Stimulated activated CD8-positive, alpha-beta memory T cell treated with anti-CD3 and anti-CD28 coated beads, Interleukin-4, amount 100 ng/mL, for 4 hours (primary cell): ENCODE measurements around the gene FAM9C.

Source experiments
- DNase-seq, 2 donors: peaks; one replicate each; pipeline ENCODE4 v3.0.0-alpha.2; 2020; ENCODE audit warnings: low read depth in 2 of 2, low spot score in 1 of 2

Gene FAM9C

GRCh38 chrX:13008851-13009250, 35.6 kb downstream of the FAM9C start:
- DNase-seq = no peak

DNA sequence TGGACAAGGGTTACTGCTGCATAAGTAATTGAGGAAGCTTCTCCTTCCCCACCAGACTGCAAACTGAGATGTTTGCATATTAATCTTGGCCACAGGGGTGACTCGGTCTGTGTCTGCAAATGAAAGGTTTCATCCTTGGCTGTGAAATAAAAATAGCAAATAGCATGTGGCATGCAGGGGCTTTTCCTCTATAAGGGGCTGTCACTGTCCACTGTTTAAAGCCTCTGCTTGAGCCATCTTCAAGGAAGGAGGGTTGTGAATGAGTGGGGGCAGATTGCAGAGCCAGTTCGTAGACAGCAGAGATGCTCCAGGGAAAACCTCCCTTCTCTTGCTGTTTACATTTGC, 36.3 kb downstream of the FAM9C start:
- DNase-seq = no peak

DNA sequence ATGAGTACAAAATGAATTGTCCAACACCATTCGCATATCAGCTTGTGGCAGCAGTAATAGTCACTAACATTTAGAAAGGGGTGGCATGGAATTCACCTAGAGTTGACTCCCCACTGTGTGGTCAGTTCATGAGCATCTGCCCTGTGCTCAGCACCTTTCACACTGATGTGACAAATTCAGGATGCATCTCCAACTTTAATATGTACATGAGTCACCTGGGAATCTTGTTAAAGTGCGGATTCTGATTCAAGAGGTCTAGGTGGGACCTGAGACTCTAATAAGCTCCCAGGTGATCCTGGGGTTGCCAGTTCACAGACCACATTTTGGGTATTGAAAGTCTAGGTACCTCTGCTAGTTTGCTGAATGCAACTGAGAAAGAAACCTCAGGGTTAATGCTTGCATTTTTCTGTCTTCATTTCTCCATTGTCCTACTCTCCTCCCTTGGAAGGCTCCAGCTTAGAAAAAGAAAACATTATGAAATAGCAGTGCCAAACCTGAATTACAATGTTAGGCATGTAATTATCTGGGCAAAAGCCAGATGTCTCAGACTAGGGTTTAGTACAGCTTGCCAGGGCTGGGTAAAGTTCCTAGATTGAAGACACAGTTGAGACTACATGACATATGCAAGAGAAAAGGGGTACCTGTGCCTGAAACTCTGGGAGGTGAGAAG, 36.8 kb downstream of the FAM9C start:
- no peak for DNase-seq

DNA sequence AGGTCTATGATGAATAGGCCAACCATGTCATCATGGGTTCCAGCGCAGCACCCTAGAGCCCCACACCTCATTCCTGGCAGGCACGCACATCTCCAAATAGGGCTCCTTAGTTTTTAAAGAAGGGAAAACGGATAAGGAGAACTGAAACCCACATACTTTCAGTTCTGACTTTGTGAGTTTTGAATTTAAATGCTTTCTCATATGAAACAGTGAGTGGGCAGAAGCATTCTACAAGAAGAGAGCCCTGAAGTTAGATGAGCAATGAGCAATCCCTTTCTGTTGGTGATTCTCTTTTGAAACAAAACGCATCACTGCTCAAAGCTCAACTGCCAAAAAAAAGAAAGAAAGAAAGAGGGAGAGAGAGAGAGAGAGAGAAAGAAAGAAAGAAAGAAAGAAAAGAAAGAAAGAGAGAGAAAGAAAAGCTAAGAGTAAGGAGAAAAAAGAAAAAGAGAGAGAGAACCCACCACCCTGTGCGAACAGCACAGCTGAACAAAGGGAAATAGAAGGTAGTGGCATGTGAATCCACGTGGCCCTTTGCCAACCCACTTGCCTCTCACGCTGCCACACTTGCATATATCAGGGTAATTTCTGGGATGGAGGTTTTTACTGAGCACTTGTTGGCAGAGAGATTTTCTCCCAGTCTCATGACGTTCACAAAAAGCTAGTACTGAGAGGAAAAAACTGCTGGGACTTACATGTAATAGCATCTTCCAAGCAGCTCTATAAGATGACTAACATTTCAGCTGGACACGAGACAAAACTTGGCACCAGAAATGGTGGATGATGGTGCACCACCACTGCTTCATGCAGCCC, 38.6 kb downstream of the FAM9C start:
- no peak for DNase-seq

DNA sequence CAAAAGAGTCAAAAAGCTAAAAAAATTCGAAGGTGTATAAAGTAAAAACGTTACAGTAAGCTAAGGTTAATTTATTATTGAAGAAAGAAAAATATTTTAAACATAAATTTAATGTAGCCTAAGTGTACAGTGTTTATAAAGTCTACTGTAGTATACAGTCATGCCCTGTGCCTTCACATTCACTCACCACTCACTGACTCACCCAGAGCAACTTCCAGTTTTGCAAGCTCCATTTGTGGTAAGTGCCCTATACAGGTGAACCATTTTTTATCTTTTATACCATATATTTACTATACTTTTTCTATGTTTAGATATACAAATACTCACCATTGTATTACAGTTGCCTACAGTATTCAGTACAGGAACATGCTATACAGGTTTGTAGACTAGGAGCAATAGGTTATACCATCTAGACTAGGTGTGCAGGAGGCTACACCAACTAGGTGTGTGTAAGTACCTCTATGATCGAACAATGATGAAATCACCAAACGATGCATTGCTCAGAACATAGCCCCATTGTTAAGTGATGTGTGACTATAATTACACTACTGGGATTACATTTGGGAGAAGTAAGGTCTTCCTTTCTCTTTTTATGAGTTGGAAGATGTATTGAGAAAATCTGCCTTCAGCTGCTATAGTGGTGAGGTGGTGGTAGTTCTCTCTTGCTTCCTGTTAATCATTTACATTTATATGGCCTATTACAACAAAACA, 42.3 kb downstream of the FAM9C start:
- DNase-seq = no peak

DNA sequence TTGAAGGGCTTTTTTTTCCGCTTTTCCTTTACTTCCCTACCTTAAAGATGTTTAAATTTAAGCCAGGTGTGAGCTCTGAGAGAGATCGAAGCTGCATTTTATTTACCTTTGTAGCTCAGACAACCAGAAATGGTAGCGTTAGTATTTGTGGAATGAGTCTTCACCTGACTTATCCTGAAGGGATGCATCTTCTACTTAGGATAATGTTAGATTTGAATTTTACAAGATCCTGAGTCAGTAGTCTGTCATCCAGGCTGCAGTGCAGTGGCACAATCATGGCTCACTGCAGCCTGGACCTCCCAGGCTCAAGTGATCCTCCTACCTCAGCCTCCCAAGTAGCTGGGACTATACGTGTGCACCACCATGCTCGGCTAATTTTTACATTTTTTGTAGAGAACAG, 43.3 kb downstream of the FAM9C start:
- no peak for DNase-seq

DNA sequence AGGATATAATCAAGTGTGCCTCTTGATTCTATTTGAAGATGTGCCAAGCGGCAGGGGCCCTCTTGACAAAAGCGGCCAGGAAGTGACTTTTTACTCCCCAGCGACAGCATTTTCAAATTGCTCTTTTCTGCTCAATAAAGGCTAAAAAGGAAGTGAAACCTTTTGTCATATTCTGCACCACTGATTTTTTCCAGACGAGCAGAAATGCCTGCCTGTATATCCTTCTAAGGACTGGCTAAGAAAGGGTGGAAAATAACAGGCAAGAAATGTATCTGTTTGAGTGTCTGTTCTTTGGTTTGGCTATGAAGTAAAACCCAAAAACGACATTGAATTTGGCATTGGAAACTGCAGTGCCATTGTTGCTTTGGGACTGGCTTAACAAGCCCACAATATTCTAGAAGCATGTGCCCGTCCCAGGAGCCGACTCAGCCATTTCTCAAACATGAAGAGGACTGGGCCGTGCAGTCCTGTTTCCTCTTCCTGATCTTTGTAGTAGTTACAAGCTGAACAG, 44.1 kb downstream of the FAM9C start:
- DNase-seq = no peak

DNA sequence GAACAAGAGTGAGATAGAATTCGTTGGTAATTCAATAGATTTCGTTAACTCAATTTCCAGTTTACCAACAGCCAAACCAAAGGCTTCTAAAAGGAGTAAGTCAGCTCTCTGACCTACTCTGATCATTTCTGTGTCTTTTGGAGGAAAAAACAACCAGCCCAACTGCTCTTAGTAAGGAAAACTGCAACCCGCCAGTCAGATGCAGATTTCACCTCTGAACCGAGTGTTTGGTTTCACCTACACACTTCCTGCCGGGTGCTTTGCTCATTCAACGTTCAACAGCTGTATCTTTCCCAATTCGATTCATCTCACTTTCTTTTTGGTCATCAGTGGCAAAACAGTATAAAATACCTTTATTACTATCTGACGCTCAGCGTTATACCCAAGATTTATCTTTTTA, 45.0 kb downstream of the FAM9C start:
- DNase-seq = no peak

- no peak for DNase-seq
Observed at GRCh38 chrX:12997906-12998687, 46.3 kb downstream of the FAM9C start.

DNA sequence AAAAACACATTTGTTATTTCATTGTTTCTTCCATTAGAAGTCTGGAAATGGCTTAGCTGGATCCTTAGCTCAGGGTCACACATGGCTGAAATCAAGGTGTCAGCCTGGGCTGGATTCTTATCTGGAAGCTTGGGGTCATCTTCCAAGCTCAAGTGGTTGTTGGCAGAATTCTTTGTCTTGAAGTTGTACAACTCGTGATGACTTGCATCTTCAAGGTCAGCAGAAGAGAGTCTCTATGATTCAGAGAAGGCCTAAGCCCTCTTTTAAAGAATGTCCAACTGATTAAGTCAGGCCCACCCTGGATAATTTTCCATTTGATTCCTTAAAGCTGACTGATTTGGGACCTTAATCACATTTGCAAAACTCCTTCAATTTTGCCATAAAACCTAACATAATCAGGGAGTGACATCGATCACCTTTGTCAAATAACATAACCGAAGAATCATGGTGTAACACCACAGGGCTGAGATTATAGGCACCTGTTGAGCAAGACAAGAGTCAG, 47.4 kb downstream of the FAM9C start:
- DNase-seq = no peak

DNA sequence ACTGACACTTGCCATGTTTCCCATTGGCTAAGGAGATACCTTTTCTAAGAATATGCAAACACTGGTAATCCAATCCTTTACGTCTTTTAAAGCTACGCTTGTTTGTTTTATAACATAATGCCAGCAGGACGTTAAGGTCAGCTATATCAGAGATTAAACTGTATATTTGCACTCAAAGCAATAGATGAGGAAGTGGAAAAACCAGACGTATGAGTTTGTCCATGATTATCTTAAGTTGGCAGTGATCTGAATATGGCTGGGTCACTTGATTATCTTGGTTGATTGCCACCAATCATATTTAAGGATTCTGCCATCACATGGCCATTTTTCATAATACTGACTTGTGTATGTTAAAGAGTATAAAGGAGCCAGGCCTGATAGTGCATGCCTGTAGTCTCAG, 50.1 kb downstream of the FAM9C start:
- no peak for DNase-seq

GRCh38 chrX:12993826-12994225, 50.6 kb downstream of the FAM9C start:
- DNase-seq = no peak

GRCh38 chrX:12992544-12993118, 51.8 kb downstream of the FAM9C start:
- no peak for DNase-seq

DNA sequence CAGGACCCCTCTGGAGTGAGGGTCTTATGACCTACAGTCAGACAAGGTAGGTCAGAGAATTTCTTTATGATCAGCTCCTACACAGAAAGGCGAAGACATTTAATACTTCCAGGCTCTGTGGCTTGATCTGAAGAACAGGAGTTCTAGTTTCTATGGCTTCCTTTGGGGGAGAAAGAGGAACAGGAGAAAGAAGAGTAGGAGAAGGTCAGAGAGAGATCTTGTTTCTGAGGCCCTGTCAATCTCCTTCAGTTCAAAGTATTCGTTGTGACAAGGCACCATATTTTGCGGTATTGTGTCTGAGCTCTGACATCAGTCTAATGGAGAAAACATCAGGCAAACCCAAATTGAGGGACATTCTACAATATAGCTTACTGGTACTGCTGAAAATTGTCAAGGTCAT, 52.8 kb downstream of the FAM9C start:
- no peak for DNase-seq

- DNase-seq = no peak
Observed at GRCh38 chrX:12989461-12989860, 55.0 kb downstream of the FAM9C start.

DNA sequence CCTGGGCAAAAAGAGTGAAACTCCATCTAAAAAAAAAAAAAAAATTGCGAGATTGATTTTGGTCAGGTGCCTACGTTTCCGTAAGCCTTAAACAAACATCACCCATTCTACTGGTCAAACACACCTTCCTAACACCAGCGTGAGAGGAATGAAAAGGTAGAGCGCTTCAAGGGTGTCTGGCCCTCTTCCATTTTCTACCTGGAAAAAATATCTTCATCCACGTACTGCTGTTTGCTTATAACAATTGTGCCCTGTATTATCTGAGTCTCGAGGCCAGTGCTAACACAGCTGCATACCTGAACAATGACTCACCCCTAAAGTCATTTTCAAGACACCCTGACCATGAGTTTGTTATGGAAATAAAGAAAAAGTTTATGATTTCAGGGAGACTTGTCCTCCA, 55.6 kb downstream of the FAM9C start:
- DNase-seq = no peak

DNA sequence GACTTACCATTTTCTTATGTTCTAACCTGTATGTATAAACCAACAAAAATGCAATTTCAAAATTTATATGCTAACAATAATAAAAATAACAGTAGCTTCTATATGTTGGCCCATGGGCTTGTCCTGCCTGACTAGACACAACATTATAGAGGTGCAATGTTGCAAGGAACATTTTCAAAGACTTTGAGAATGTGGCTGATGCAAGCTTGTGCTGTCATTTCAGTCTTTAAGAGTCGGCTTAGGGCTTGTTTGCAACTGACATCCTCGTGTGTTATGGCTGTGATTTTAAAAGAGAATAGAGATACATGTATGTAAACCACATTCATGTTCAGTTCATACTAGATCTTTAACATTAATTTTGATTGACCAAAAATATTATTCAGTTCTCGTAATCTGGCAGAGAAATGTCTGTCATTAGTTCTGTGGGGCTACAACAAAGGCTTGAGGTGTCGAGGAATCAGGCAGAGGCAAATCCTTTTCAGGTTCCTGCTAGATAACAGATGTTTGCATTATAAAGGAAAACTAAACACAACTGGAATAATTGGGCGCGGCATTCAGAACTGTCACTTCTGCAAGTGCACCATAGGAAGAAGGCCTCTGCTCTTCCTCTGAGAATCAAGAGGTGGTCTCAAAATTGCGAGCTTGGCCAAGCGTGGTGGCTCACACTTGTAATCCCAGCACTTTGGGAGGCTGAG, 56.4 kb downstream of the FAM9C start:
- no peak for DNase-seq

- DNase-seq = no peak
Observed at GRCh38 chrX:12987340-12987739, 57.1 kb downstream of the FAM9C start.

DNA sequence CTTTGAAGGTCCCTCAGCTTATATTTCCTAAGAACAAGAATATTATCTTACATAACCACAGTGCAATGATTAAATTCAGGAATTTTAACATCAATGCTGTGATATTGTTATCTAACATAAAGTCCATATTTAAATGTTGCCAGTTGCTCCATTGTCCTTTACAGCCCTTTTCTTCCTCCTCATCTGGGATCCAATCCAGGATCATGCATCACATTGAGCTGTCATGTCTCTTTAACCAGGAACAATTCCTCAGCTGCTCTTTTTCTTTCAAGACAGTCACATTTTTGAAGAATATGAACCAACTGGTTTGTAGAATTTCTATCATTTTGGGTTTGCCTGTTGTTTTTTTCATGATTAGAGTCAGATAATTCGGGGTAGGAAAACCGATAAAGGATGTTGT, 57.5 kb downstream of the FAM9C start:
- no peak for DNase-seq

- no peak for DNase-seq
Observed at GRCh38 chrX:12986164-12986779, 58.1 kb downstream of the FAM9C start.
